HG02588 (cell line): Measurements from ENCODE around the gene ZNF300.
"Not testable (repeated sequence)": the region's sequence is repeated elsewhere in the genome, so short reads cannot be mapped to it uniquely, and the experiment has no call there.

Experiments
- ATAC-seq: cut with Tn5 transposase; IDR thresholded peaks from one replicate; pipeline ENCODE4 v1.9.1; 2021; ENCODE audit warnings: mild to moderate bottlenecking, moderate library complexity; ENCODE audit not compliant: unreplicated experiment

ZNF300 gene

GRCh38 chr5:150846308-150846653 lies 58.5 kb downstream of the ZNF300 start, which contains the start of gene IRGM:
Gene IRGM, plus strand, starts transcription at chr5:150846521. Its CDS starts 1,603 bp downstream, at chr5:150848124.
- ATAC-seq = not testable (repeated sequence)

DNA sequence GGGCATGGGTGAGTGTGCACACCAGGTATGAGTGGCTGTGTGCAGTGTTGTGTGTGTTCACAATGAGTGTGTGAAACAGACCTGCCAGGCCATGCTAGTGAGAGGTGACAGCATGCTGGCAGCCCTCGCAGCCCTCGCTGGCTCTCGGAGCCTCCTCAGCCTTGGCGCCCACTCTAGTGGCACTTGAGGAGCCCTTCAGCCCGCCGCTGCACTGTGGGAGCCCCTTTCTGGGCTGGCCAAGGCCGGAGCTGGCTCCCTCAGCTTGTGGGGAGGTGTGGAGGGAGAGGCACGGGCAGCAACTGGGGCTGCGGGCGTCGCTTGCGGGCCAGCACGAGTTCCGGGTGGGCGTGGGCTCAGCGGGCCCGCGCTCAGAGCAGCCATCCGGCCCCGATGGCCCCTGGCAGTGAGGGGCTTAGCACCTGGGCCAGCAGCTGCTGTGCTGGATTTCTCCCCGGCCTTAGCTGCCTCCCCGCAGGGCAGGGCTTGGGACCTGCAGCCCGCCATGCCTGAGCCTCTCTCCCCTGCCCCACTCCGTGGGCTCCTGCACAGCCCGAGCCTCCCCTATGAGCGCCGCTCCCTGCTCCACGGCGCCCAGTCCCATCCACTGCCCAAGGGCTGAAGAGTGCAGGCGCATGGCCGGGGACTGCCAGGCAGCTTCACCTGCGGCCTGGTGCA lies 59.5 kb downstream of the ZNF300 start:
- not testable (repeated sequence) for ATAC-seq
